H9 (cell line): ENCODE results near the gene OPTC. TPM values are rescaled to one million over a fixed set of nuclear protein-coding genes. Genes with fewer than 3 reads are reported as not detected.

Experiments used
- DNase-seq: peaks from one replicate; pipeline ENCODE4 v3.0.0-alpha.2; 2017
- H2AFZ ChIP-seq: one replicate; pipeline ENCODE4 v1.6.1; 2013; ENCODE audit warnings: mild to moderate bottlenecking, low read length, control low read depth, moderate library complexity
- H2AK5ac ChIP-seq: 2 replicates; pipeline ENCODE4 v1.6.1; 2013; ENCODE audit warnings: low read length, control low read depth, mixed read lengths; ENCODE audit not compliant: insufficient read length
- H2BK120ac ChIP-seq: one replicate; pipeline ENCODE4 v1.6.1; 2013; ENCODE audit warnings: low read depth, mild to moderate bottlenecking, low read length, control low read depth, inconsistent platforms; ENCODE audit not compliant: poor library complexity, severe bottlenecking
- H2BK12ac ChIP-seq: 2 replicates; pipeline ENCODE4 v1.6.1; 2013; ENCODE audit warnings: low read length, control low read depth, mixed read lengths, low read depth; ENCODE audit not compliant: insufficient read length
- H2BK15ac ChIP-seq: 2 replicates; pipeline ENCODE4 v1.6.1; 2013; ENCODE audit warnings: low read depth, low read length, control low read depth
- H2BK20ac ChIP-seq: one replicate; pipeline ENCODE4 v1.6.1; 2013; ENCODE audit warnings: low read depth, mild to moderate bottlenecking, low read length, control low read depth, inconsistent platforms; ENCODE audit not compliant: poor library complexity, severe bottlenecking
- H2BK5ac ChIP-seq: 2 replicates; pipeline ENCODE4 v1.6.1; 2013; ENCODE audit warnings: low read length, control low read depth, mixed read lengths; ENCODE audit not compliant: insufficient read length
- H3K14ac ChIP-seq: 2 replicates; pipeline ENCODE4 v1.6.1; 2013; ENCODE audit warnings: low read length, control low read depth; ENCODE audit not compliant: insufficient read depth
- H3K18ac ChIP-seq: 2 replicates; pipeline ENCODE4 v1.6.1; 2013; ENCODE audit warnings: low read depth, mild to moderate bottlenecking, mixed read lengths, low read length, control low read depth; ENCODE audit not compliant: insufficient read length
- H3K23ac ChIP-seq: 2 replicates; pipeline ENCODE4 v1.6.1; 2013; ENCODE audit warnings: low read length, control low read depth, mixed read lengths, low read depth; ENCODE audit not compliant: insufficient read length
- H3K23me2 ChIP-seq: 2 replicates; pipeline ENCODE4 v1.6.1; 2013; ENCODE audit warnings: low read depth, mild to moderate bottlenecking, mixed read lengths, low read length, control low read depth; ENCODE audit not compliant: insufficient read length, poor library complexity, severe bottlenecking
- H3K27ac ChIP-seq: 2 replicates; pipeline ENCODE4 v1.5.1; 2013; ENCODE audit warnings: low read length, control low read depth, mixed read lengths, low read depth; ENCODE audit not compliant: insufficient read length
- H3K27me3 ChIP-seq: 2 replicates; pipeline ENCODE4 v1.6.1; 2013; ENCODE audit warnings: low read length, control low read depth, inconsistent platforms; ENCODE audit not compliant: insufficient read depth
- H3K4ac ChIP-seq: 2 replicates; pipeline ENCODE4 v1.6.1; 2013; ENCODE audit warnings: low read depth, mild to moderate bottlenecking, control low read depth, inconsistent platforms, low read length, moderate library complexity
- H3K4me1 ChIP-seq: 2 replicates; pipeline ENCODE4 v1.6.1; 2013; ENCODE audit warnings: low read length, control low read depth, inconsistent platforms; ENCODE audit not compliant: insufficient read depth
- H3K4me2 ChIP-seq: 2 replicates; pipeline ENCODE4 v1.6.1; 2013; ENCODE audit warnings: low read length, control low read depth, mixed read lengths; ENCODE audit not compliant: insufficient read length, insufficient read depth
- H3K56ac ChIP-seq: 2 replicates; pipeline ENCODE4 v1.6.1; 2013; ENCODE audit warnings: low read depth, mild to moderate bottlenecking, mixed read lengths, low read length, control low read depth; ENCODE audit not compliant: insufficient read length
- H3K79me1 ChIP-seq: 2 replicates; pipeline ENCODE4 v1.6.1; 2013; ENCODE audit warnings: low read depth, mild to moderate bottlenecking, moderate library complexity, low read length, control low read depth, inconsistent platforms; ENCODE audit not compliant: insufficient read depth, poor library complexity, severe bottlenecking
- H3K79me2 ChIP-seq: 2 replicates; pipeline ENCODE4 v1.6.1; 2013; ENCODE audit warnings: low read length, control low read depth, inconsistent platforms; ENCODE audit not compliant: insufficient read depth
- H3K9ac ChIP-seq: 2 replicates; pipeline ENCODE4 v1.6.1; 2013; ENCODE audit warnings: low read length, control low read depth, mixed read lengths; ENCODE audit not compliant: insufficient read length; ENCODE audit errors: extremely low read depth
- H3K9me3 ChIP-seq: one replicate; pipeline ENCODE4 v1.6.1; 2013; ENCODE audit warnings: low read depth, low read length, inconsistent platforms; ENCODE audit not compliant: control insufficient read depth
- H3T11ph ChIP-seq: one replicate; pipeline ENCODE4 v1.6.1; 2013; ENCODE audit warnings: mild to moderate bottlenecking, low read length, control low read depth, inconsistent platforms
- H4K20me1 ChIP-seq: one replicate; pipeline ENCODE4 v1.6.1; 2013; ENCODE audit not compliant: control insufficient read depth, insufficient read length, insufficient read depth
- H4K5ac ChIP-seq: 2 replicates; pipeline ENCODE4 v1.6.1; 2013; ENCODE audit warnings: low read depth, mild to moderate bottlenecking, mixed read lengths, low read length, control low read depth; ENCODE audit not compliant: insufficient read length
- H4K8ac ChIP-seq: replicated peaks from 2 replicates; pipeline ENCODE4 v1.6.1; 2013; ENCODE audit warnings: low read length, control low read depth, mixed read lengths, low read depth; ENCODE audit not compliant: insufficient read length
- H4K91ac ChIP-seq: 2 replicates; pipeline ENCODE4 v1.6.1; 2013; ENCODE audit warnings: low read depth, mild to moderate bottlenecking, moderate library complexity, mixed read lengths, low read length, control low read depth; ENCODE audit not compliant: insufficient read length
- H3K27ac Mint-ChIP-seq, 3 experiments: 2 replicates in 2 of 3; 3 replicates in 1 of 3; pipeline ENCODE4 v1.8.0; 2020 to 2021; ENCODE audit warnings: mixed read lengths in 3 of 3, mild to moderate bottlenecking in 1 of 3, moderate library complexity in 1 of 3
- H3K27me3 Mint-ChIP-seq: 2 replicates; pipeline ENCODE4 v1.8.0; 2021; ENCODE audit warnings: low read depth, mild to moderate bottlenecking, moderate library complexity, mixed read lengths
- H3K36me3 Mint-ChIP-seq, 3 experiments: 2 replicates in 2 of 3; 3 replicates in 1 of 3; pipeline ENCODE4 v1.8.0; 2020 to 2021; ENCODE audit warnings: low read depth in 3 of 3, mixed read lengths in 3 of 3; ENCODE audit not compliant: insufficient read depth in 1 of 3
- H3K4me1 Mint-ChIP-seq, 2 experiments: 2 replicates each; pipeline ENCODE4 v1.8.0; 2020; ENCODE audit warnings: mixed read lengths in 2 of 2
- H3K4me3 Mint-ChIP-seq, 2 experiments: 2 replicates in 1 of 2; 3 replicates in 1 of 2; pipeline ENCODE4 v1.8.0; 2020 to 2021; ENCODE audit warnings: mild to moderate bottlenecking in 2 of 2, mixed read lengths in 2 of 2, moderate library complexity in 1 of 2
- H3K9me3 Mint-ChIP-seq, 2 experiments: 2 replicates in 1 of 2; 3 replicates in 1 of 2; pipeline ENCODE4 v1.8.0; 2020; ENCODE audit warnings: mild to moderate bottlenecking in 2 of 2, mixed read lengths in 2 of 2, moderate library complexity in 1 of 2
- WGBS: extraction: QIAGEN DNeasy Blood & Tissue Kit; methylation state at CpG from one replicate; pipeline ENCODE4 v1.1.7; 2013; ENCODE audit warnings: missing lambda C conversion rate, low lambda C conversion rate, mixed read lengths; ENCODE audit not compliant: insufficient read length; ENCODE audit errors: extremely low coverage; 5-methylcytosine and 5-hydroxymethylcytosine counted together
- total RNA-seq: library from RNA; stranded (reverse); gene quantifications from 2 replicates; pipeline ENCODE4 v1.2.1, GENCODE V29; 2021
- TF ChIP-seq, protein P1 (sequence below): fragments of 200-600 bp; sonication (generic); conservative IDR thresholded peaks from 3 replicates; pipeline ENCODE4 v1.8.0; 2021; ENCODE audit warnings: antibody characterized with exemption, mild to moderate bottlenecking

The OPTC gene
- total RNA-seq, 1 experiment from 2014 or later = 1.1 TPM

DNA sequence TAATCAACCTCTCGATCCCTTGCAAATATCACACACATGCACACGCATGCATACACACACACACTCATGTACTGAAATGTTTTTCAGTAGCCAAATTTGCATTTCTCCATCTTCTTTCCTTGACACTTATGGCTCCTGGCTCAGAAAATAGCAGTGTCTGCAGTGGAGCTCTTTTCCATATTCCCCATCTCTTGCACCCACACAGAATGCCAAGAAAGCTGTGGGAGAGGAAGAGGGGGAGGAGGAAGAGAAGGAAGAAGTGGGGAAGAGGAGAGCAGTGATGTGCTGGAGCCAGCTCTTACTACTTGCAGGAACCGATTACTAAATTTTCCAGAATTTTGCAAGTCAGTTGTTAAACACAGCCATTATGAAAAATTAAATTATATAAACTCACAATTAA is 9.9 kb downstream of the OPTC start:
- Histone ChIP-seq H2AFZ (no peak overlapping the region), H4K91ac (no peak overlapping the region), H2BK5ac (no peak overlapping the region), H2BK20ac (no peak overlapping the region), H3K56ac (no peak overlapping the region), H3K4ac (no peak overlapping the region), H3K18ac (no peak overlapping the region), H3K4me1 (peaks cover 3% of the 10 kb centered on the region), H3K23me2 (no peaks in the 10 kb centered on the region), H3K9me3 (no peaks in the 10 kb centered on the region), H3K14ac (no peak overlapping the region), H3K79me2 (no peaks in the 10 kb centered on the region), H3T11ph (no peak overlapping the region), H2AK5ac (no peak overlapping the region), H3K23ac (no peak overlapping the region), H4K5ac (no peak overlapping the region), H2BK12ac (no peak overlapping the region), H3K9ac (no peak overlapping the region), H3K27me3 (no peaks in the 10 kb centered on the region), H3K4me2 (no peak overlapping the region), H2BK120ac (no peak overlapping the region), H3K27ac (no peak overlapping the region), H4K8ac (no peak overlapping the region), H2BK15ac (no peak overlapping the region), H3K79me1 (no peaks in the 10 kb centered on the region), H4K20me1 (no peaks in the 10 kb centered on the region)
- Mint-ChIP-seq H3K4me1 (peaks cover 28 to 30% of the 10 kb centered on the region in 2 experiments), H3K9me3 (no peaks in the 10 kb centered on the region), H3K4me3 (no peak overlapping the region), H3K36me3 (0 out of 7 replicates have a peak, but pooled peaks cover 0 to 7% (median 2%) of the 10 kb centered on the region in 3 experiments), H3K27me3 (peaks cover 15% of the 10 kb centered on the region), H3K27ac (no peak overlapping the region)
- no peak for DNase-seq
- no CpG with 5 or more reads among the region's 3 CpGs for WGBS
- TF ChIP-seq, protein P1, sequence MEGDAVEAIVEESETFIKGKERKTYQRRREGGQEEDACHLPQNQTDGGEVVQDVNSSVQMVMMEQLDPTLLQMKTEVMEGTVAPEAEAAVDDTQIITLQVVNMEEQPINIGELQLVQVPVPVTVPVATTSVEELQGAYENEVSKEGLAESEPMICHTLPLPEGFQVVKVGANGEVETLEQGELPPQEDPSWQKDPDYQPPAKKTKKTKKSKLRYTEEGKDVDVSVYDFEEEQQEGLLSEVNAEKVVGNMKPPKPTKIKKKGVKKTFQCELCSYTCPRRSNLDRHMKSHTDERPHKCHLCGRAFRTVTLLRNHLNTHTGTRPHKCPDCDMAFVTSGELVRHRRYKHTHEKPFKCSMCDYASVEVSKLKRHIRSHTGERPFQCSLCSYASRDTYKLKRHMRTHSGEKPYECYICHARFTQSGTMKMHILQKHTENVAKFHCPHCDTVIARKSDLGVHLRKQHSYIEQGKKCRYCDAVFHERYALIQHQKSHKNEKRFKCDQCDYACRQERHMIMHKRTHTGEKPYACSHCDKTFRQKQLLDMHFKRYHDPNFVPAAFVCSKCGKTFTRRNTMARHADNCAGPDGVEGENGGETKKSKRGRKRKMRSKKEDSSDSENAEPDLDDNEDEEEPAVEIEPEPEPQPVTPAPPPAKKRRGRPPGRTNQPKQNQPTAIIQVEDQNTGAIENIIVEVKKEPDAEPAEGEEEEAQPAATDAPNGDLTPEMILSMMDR = no peak
